ENCODE data around the gene OR2AT4.

DNA sequence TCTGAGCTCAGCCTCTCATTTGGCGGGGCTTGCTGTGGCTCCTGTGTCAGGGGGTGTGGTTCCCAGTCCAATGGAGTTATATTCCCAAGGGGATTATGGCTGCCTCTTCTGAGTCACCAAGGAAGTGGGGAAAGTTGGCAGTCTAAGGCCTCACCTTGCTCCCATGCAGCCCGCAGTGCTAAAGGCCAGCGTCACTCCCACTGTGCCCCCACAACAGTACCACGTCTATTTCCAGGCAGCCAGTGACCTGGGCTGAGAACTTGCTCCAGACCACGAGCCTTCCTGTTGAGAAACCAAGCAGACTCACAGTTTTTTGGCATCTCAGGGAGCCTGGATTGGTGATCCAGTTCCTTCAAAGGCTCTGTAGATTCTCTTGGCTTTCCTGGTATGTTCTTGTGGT, 45.6 kb downstream of the OR2AT4 start:
- TF ChIP-seq CTCF (IDR thresholded peaks at IDR 0.05; ENCODE audit: insufficient read depth, low read length) (no peak), POLR2AphosphoS5 (IDR thresholded peaks at IDR 0.05; ENCODE audit: low read depth) (no peak), SPI1 (IDR thresholded peaks at IDR 0.05; ENCODE audit: borderline replicate concordance, low read depth) (no peak), GABPA (IDR thresholded peaks at IDR 0.05; ENCODE audit: low read depth) (no peak)

All from HL-60 (cell line).